GM19467 (cell line): ENCODE measurements around the gene CHRNE.
"Not testable (repeated sequence)": the region's sequence is repeated elsewhere in the genome, so short reads cannot be mapped to it uniquely, and the experiment has no call there.

Experiments
- ATAC-seq: cut with Tn5 transposase; IDR thresholded peaks from one replicate; pipeline ENCODE4 v1.9.1; 2021; ENCODE audit warnings: mild to moderate bottlenecking, moderate library complexity; ENCODE audit not compliant: unreplicated experiment

Gene CHRNE

DNA sequence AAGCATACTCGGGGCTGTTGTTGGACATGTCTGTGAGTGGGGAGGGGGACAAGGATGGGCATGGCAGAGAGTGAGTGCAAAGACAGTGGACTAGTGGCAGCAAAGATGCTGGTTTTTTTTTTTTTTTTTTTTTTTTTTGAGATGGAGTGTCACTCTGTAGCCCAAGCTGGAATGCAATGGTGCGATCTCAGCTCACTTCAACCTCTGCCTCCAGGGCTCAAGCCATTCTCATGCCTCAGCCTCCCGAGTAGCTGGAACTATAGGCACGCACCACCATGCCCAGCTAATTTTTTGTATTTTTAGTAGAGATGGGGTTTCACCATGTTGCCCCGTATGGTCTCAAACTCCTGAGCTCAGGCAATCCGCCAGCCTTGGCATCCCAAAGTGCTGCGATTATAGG, 45.6 kb downstream of the CHRNE start:
- not testable (repeated sequence) for ATAC-seq

DNA sequence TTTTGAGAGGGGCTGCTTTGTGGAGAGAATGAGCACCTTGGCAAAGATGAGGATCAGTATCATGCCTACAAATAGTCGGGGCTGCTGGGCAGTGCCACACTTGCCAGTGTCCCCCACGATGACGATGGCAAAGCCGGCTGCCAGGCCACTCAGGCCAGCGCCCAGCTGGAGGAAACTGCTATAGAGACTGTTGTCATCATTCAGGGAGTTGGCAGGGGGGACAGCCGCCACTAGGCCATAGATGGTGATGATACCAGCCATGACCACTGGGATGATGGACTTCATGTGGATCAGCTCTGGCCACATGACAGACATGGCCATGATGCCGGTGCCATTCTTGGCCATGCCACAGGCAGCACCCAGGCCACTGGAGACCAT, 46.0 kb downstream of the CHRNE start:
- ATAC-seq: no peak

- no peak for ATAC-seq
These were observed 46.5 kb downstream of the CHRNE start for GRCh38 chr17:4856271-4856936.

- no peak for ATAC-seq
These were observed 48.7 kb downstream of the CHRNE start for GRCh38 chr17:4854111-4854681.

DNA sequence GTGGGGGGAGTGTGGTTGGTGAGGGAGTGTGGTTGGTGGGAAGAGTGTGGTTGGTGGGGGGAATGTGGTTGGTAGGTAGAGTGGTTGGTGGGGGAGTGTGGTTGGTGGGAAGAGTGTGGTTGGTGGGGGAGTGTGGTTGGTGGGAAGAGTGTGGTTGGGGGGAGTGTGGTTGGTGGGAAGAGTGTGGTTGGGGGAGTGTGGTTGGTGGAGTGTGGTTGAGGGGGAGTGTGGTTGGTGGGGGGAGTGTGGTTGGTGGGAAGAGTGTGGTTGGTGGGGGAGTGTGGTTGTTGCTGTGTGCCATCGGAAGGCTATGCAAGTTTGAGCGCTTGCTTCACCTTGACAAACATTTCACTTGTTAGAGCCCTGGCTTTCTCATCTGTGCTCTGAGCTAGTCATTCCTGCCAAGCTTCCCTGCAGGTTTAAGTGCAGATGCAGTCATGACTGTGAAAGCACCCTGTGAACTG, 49.7 kb downstream of the CHRNE start:
- no peak for ATAC-seq

DNA sequence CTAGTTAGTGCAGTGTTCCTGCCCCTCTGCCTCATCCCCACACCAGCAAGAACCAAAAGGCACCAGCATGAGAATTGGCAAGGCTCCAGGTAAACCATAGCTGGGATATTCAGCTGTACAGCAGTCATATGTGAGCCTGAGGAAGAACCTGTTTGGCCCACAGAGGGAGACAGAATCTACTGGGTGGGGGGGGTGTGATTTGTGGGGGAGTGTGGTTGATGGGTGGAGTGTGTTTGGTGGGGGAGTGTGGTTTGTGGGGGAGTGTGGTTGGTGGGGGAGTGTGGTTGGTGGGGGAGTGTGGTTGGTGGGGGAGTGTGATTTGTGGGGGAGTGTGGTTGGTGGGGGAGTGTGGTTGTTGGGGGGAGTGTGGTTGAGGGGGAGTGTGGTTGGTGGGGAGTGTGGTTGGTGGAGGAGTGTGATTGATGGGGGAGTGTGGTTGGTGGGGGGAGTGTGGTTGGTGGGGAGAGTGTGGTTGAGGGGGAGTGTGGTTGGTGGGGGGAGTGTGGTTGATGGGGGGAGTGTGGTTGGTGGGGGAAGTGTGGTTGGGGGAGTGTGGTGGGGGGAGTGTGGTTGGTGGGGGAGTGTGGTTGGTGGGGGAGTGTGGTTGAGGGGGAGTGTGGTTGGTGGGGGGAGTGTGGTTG, 50.2 kb downstream of the CHRNE start:
- ATAC-seq: no peak

DNA sequence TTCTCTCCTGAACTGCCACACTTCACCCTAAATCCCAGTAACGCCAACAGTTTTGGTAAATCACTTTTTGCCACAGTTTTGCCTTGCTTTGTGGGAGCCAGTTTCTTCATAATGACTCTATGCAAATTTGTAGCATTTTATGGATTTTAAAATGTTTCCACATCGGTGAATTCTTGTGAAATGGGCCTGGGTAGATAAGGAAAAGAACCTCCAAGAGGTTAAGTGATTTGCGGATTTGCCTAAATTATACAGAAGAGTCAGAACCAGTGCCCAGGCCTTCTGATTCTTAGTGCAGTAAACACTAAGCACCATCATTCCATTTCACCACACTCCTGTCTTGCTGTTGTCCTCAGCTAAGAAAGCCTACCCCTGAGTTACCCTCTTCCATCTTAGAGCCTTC, 51.8 kb downstream of the CHRNE start:
- ATAC-seq: no peak

GRCh38 chr17:4850246-4850645, 52.7 kb downstream of the CHRNE start:
- ATAC-seq: no peak

DNA sequence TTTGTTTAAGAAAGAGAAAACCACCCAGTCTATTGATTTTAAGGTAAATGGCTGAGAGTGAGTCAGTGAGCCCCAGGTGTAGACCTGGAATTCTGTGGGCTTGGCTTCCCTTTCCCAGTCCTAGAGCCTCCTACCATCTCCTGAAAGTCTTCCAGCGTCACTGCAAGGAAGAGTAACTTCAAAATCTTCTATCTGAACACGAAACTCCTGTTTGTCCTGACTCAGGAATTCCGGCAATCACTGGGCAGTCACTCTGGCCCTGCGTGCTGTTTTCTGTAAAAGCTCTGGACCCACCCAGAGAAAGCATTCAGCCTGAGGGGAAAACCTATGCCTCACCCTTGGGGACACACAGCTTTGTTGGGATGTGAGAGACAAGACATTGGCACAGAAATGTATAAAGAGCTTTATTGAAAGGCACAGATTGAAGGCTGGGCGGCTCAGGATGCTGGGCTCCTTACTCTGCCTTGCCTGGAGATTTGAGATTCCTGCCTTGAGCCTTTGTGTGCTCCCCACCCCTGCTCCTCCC, 53.8 kb downstream of the CHRNE start:
- no peak for ATAC-seq
